Endothelial cell of umbilical vein (primary cell): ENCODE results near the gene SQSTM1. TPM values are rescaled to one million over a fixed set of nuclear protein-coding genes. Genes with fewer than 3 reads are reported as not detected.

Experiments used
- BruUV-seq: library from RNA; stranded (reverse); fragments of 400-500 nt; replicated peaks from 2 replicates; lab custom pipeline; 2021; lab: Mats Ljungman, UMichigan
- CTCF ChIA-PET: fragments of 300-600, 350-600 bp; sonication (Branson Sonifier 250); formaldehyde crosslinking; loops from one replicate; lab custom pipeline; 2021; ENCODE audit warnings: antibody characterized with exemption, inconsistent platforms; lab: Charles Lee
- POLR2A ChIA-PET: fragments of 300-600, 350-600 bp; sonication (Branson Sonifier 250); formaldehyde crosslinking; loops from one replicate; lab custom pipeline; 2021; ENCODE audit warnings: antibody characterized with exemption, inconsistent platforms; lab: Charles Lee
- DNase-seq: peaks from one replicate; pipeline ENCODE4 v3.0.0-alpha.2; 2011; ENCODE audit warnings: low read depth, low spot score
- FAIRE-seq: peaks from 2 replicates; lab custom pipeline; 2011; peaks lifted over from hg19 to GRCh38; lab: Jason Lieb, UNC
- H2AFZ ChIP-seq: 2 replicates; pipeline ENCODE4 v1.6.0; 2012; ENCODE audit warnings: low read depth, low read length, control low read depth, inconsistent platforms
- H3K27ac ChIP-seq: 2 replicates; pipeline ENCODE4 v1.5.1; 2011; ENCODE audit warnings: low read depth, mild to moderate bottlenecking, control low read depth, low read length, moderate library complexity; ENCODE audit not compliant: insufficient read depth
- H3K27me3 ChIP-seq, 2 experiments: 2 replicates each; pipeline versions ENCODE4 v1.6.0 to v1.6.1; 2011; ENCODE audit warnings: low read length in 2 of 2, mixed read lengths in 1 of 2; ENCODE audit not compliant: control insufficient read depth in 2 of 2, insufficient read depth in 2 of 2
- H3K36me3 ChIP-seq, 2 experiments: 2 replicates in 1 of 2; 3 replicates in 1 of 2; pipeline ENCODE4 v1.5.1; 2011; ENCODE audit warnings: low read length in 2 of 2, mild to moderate bottlenecking in 1 of 2, moderate library complexity in 1 of 2; ENCODE audit not compliant: control insufficient read depth in 2 of 2, insufficient read depth in 2 of 2; ENCODE audit errors: extremely low read depth in 1 of 2
- H3K4me1 ChIP-seq: 3 replicates; pipeline ENCODE4 v1.5.1; 2011; ENCODE audit warnings: mild to moderate bottlenecking, low read length; ENCODE audit not compliant: control insufficient read depth, insufficient read depth; ENCODE audit errors: extremely low read depth
- H3K4me2 ChIP-seq: 2 replicates; pipeline ENCODE4 v1.6.1; 2011; ENCODE audit warnings: low read length, control low read depth, mixed read lengths; ENCODE audit not compliant: insufficient read depth
- H3K4me3 ChIP-seq, 3 experiments: fragments of 200-600 bp in 1 of 3; sonication (generic), shearing (Covaris generic) in 1 of 3; replicated peaks in 1 of 3; 2 replicates each; pipeline ENCODE4 v1.5.1; 2011 to 2016; ENCODE audit warnings: control low read depth in 3 of 3, low read length in 3 of 3, mild to moderate bottlenecking in 2 of 3, inconsistent platforms in 1 of 3, low read depth in 1 of 3, moderate library complexity in 1 of 3; ENCODE audit not compliant: insufficient read depth in 1 of 3
- H3K79me2 ChIP-seq: 2 replicates; pipeline ENCODE4 v1.6.0; 2012; ENCODE audit warnings: low read length, inconsistent platforms; ENCODE audit not compliant: control insufficient read depth, insufficient read depth
- H3K9ac ChIP-seq: replicated peaks from 2 replicates; pipeline ENCODE3; 2011; ENCODE audit warnings: low read length, control low read depth; ENCODE audit not compliant: insufficient read depth; ENCODE audit errors: extremely low read depth
- H3K9me1 ChIP-seq: replicated peaks from 3 replicates; pipeline ENCODE4 v1.6.0; 2011; ENCODE audit warnings: mild to moderate bottlenecking, low read length; ENCODE audit not compliant: control insufficient read depth, insufficient read depth; ENCODE audit errors: extremely low read depth
- H3K9me3 ChIP-seq: replicated peaks from 2 replicates; pipeline ENCODE4 v1.5.1; 2012; ENCODE audit warnings: low read length, inconsistent platforms; ENCODE audit not compliant: control insufficient read depth, insufficient read depth
- H4K20me1 ChIP-seq: replicated peaks from 2 replicates; pipeline ENCODE3; 2011; ENCODE audit warnings: mild to moderate bottlenecking, low read length; ENCODE audit not compliant: control insufficient read depth, insufficient read depth; ENCODE audit errors: extremely low read depth
- CTCF ChIP-seq, 2 donors: IDR thresholded peaks; 1 replicate in 1 of 2; 2 replicates in 1 of 2; pipeline ENCODE4 v1.5.1; 2011; ENCODE audit warnings: low read length in 2 of 2, mild to moderate bottlenecking in 2 of 2, moderate library complexity in 2 of 2, control low read depth in 1 of 2, inconsistent platforms in 1 of 2, low read depth in 1 of 2; ENCODE audit not compliant: insufficient read depth in 1 of 2; ENCODE audit errors: extremely low read depth in 1 of 2
- EZH2 ChIP-seq: IDR thresholded peaks from 2 replicates; pipeline ENCODE4 v1.6.1; 2012; ENCODE audit warnings: borderline replicate concordance, low read depth, mild to moderate bottlenecking, moderate library complexity, low read length, inconsistent platforms; ENCODE audit not compliant: severe bottlenecking
- MAX ChIP-seq: IDR thresholded peaks from 2 replicates; pipeline ENCODE4 v1.6.1; 2011; ENCODE audit not compliant: insufficient read depth, insufficient read length
- POLR2A ChIP-seq: IDR thresholded peaks from 2 replicates; pipeline ENCODE4 v1.6.1; 2012; ENCODE audit warnings: low read depth, mild to moderate bottlenecking, control low read depth, low read length
- POLR2AphosphoS5 ChIP-seq: IDR thresholded peaks from 2 replicates; pipeline ENCODE4 v1.6.1; 2012; ENCODE audit warnings: low read depth, mild to moderate bottlenecking, control low read depth, low read length, moderate library complexity; ENCODE audit not compliant: insufficient read depth
- dilution Hi-C: fragments of 300-500 bp; cut with MboI; formaldehyde crosslinking; loops from one replicate; pipeline ENCODE4 v1.15.0; 2019; ENCODE audit warnings: low sequenced_read_pairs; ENCODE audit not compliant: extremely low pct_ligation_motif_present
- intact Hi-C: fragments of 100-400 bp; cut with micrococcal nuclease; formaldehyde crosslinking; loops from one replicate; pipeline ENCODE4 v1.10.0; 2022
- polyA plus RNA-seq, 4 experiments: library from polyadenylated mRNA; depleted of rRNA in 3 of 4; stranded (reverse) in 3 of 4; unstranded in 1 of 4; fragments of >200 nt; gene quantifications; 2 replicates each; pipeline versions ENCODE4 v1.2.1 to v1.2.3, GENCODE V29; 2011 to 2012; ENCODE audit warnings: missing spikeins in 1 of 4
- total RNA-seq: library from RNA; stranded (reverse); gene quantifications from 2 replicates; pipeline ENCODE4 v1.2.3, GENCODE V29; 2021

SQSTM1 gene
- total and polyA plus RNA-seq, 2 donors (not counting 3 experiments of a cell fraction or from before 2014, with no cell fraction given), result 302 to 346 TPM

- FAIRE-seq, result no peak
- POLR2A ChIA-PET, result no interaction called here
- Histone ChIP-seq H3K9me3 (no peaks in the 10 kb centered on the region), H3K27me3 (no peaks in the 10 kb centered on the region), H3K79me2 (peaks cover 56% of the 10 kb centered on the region), H3K9me1 (no peaks in the 10 kb centered on the region), H3K9ac (no peak overlapping the region), H3K36me3 (peaks cover 31 to 58% of the 10 kb centered on the region in 2 experiments), H3K4me3 (no peak overlapping the region), H3K4me2 (no peak overlapping the region), H2AFZ (no peak overlapping the region), H3K27ac (no peak overlapping the region), H4K20me1 (peaks cover 10% of the 10 kb centered on the region), H3K4me1 (peaks cover 14% of the 10 kb centered on the region)
- DNase-seq, result no peak
- dilution Hi-C loops, result no loop called here
- TF ChIP-seq CTCF (IDR thresholded peaks at IDR 0.05; ENCODE audit: extremely low read depth in 1 of 2, insufficient read depth in 1 of 2, low read depth in 1 of 2, low read length in 2 of 2), result no peak
- no peak for TF ChIP-seq POLR2A
- TF ChIP-seq EZH2, result no peak
- TF ChIP-seq MAX, result no peak
- TF ChIP-seq POLR2AphosphoS5, result no peak
- intact Hi-C loops, result no loop called here
- BruUV-seq, result no TSS peak
- CTCF ChIA-PET, result interaction anchor here (1.6 kb wide), 1 partner anchor 24 kb away, joined by 8 read pairs; no protein-coding TSS in a partner anchor
These were observed 5.0 kb downstream of the SQSTM1 start for GRCh38 chr5:179825655-179826182.
